SK-N-SH (cell line): ENCODE results near the gene FEV. TPM values are rescaled to one million over a fixed set of nuclear protein-coding genes. Genes with fewer than 3 reads are reported as not detected.

ENCODE experiments used
- CTCF ChIA-PET: fragments of 300-600, 350-600 bp; formaldehyde crosslinking; extraction: SDS; loops from one replicate; lab custom pipeline; 2021; lab: Yijun Ruan, JAX
- POLR2A ChIA-PET: fragments of 350-600 bp; sonication (Branson Sonifier 250); formaldehyde crosslinking; extraction: SDS; loops from one replicate; lab custom pipeline; 2020; ENCODE audit warnings: antibody characterized with exemption, inconsistent platforms; lab: Yijun Ruan, JAX
- DNase-seq: peaks from one replicate; pipeline ENCODE4 v3.0.0; 2012
- H2AFZ ChIP-seq: fragments of 200-600 bp; sonication (generic); 2 replicates; pipeline ENCODE4 v1.8.1; 2016; ENCODE audit warnings: antibody characterized with exemption, mild to moderate bottlenecking, low read depth
- H3F3A ChIP-seq: fragments of 200-600 bp; sonication (generic); replicated peaks from 2 replicates; pipeline ENCODE3; 2016; ENCODE audit warnings: antibody characterized with exemption, mild to moderate bottlenecking; ENCODE audit not compliant: insufficient read depth
- H3K27ac ChIP-seq, 2 experiments: fragments of 200-500 bp in 1 of 2; fragments of 200-600 bp in 1 of 2; sonication (Bioruptor generic) in 1 of 2; sonication (generic), shearing (Covaris generic) in 1 of 2; 2 replicates each; pipeline versions ENCODE4 v1.5.1 to v1.6.1; 2014 to 2016; ENCODE audit warnings: low read depth in 2 of 2, inconsistent platforms in 1 of 2, low read length in 1 of 2, mild to moderate bottlenecking in 1 of 2, mixed read lengths in 1 of 2
- H3K27me3 ChIP-seq: fragments of 200-600 bp; sonication (generic), shearing (Covaris generic); 2 replicates; pipeline ENCODE4 v1.6.1; 2016; ENCODE audit warnings: mixed run types; ENCODE audit not compliant: insufficient read depth
- H3K36me3 ChIP-seq, 2 experiments: fragments of 200-500 bp in 1 of 2; fragments of 200-600 bp in 1 of 2; sonication (Bioruptor generic) in 1 of 2; sonication (generic) in 1 of 2; replicated peaks in 1 of 2; 2 replicates each; pipeline versions ENCODE3 to v1.5.1; 2014 to 2016; ENCODE audit warnings: low read length in 1 of 2, mild to moderate bottlenecking in 1 of 2; ENCODE audit not compliant: insufficient read depth in 2 of 2, control insufficient read depth in 1 of 2
- H3K4me1 ChIP-seq, 2 experiments: fragments of 200-500 bp in 1 of 2; fragments of 200-600 bp in 1 of 2; sonication (Bioruptor generic) in 1 of 2; sonication (generic), shearing (Covaris generic) in 1 of 2; 2 replicates each; pipeline versions ENCODE4 v1.5.1 to v1.6.1; 2014 to 2016; ENCODE audit warnings: low read depth in 1 of 2, low read length in 1 of 2, mixed run types in 1 of 2; ENCODE audit not compliant: insufficient read depth in 2 of 2, control insufficient read depth in 1 of 2
- H3K4me2 ChIP-seq: fragments of 200-600 bp; sonication (generic), shearing (Covaris generic); 2 replicates; pipeline ENCODE4 v1.6.1; 2017; ENCODE audit warnings: mixed run types
- H3K4me3 ChIP-seq, 2 experiments: fragments of 200-500 bp in 1 of 2; fragments of 200-600 bp in 1 of 2; sonication (Bioruptor generic) in 1 of 2; sonication (generic), shearing (Covaris generic) in 1 of 2; 2 replicates each; pipeline versions ENCODE4 v1.5.1 to v1.8.1; 2014 to 2016; ENCODE audit warnings: low read depth in 2 of 2, inconsistent platforms in 1 of 2, low read length in 1 of 2, mild to moderate bottlenecking in 1 of 2, mixed read lengths in 1 of 2, moderate library complexity in 1 of 2
- H3K79me2 ChIP-seq: fragments of 200-600 bp; sonication (generic); 2 replicates; pipeline ENCODE4 v1.8.1; 2017; ENCODE audit warnings: mild to moderate bottlenecking; ENCODE audit not compliant: insufficient read depth
- H3K9ac ChIP-seq: fragments of 200-600 bp; sonication (generic); 2 replicates; pipeline ENCODE4 v1.6.1; 2017; ENCODE audit warnings: mixed run types
- H3K9me2 ChIP-seq: fragments of 200-600 bp; sonication (generic); 2 replicates; pipeline ENCODE4 v1.6.1; 2017; ENCODE audit warnings: mixed run types
- H3K9me3 ChIP-seq: fragments of 200-600 bp; sonication (generic); 2 replicates; pipeline ENCODE4 v1.6.1; 2017; ENCODE audit warnings: mixed run types, mild to moderate bottlenecking, moderate library complexity
- H4K20me1 ChIP-seq: fragments of 200-600 bp; sonication (generic); 2 replicates; pipeline ENCODE4 v1.6.1; 2017; ENCODE audit warnings: mild to moderate bottlenecking, mixed run types; ENCODE audit not compliant: insufficient read depth
- CHD2 ChIP-seq: fragments of 150-350 bp; IDR thresholded peaks from 2 replicates; pipeline ENCODE4 v1.6.1; 2018; ENCODE audit warnings: low read length; ENCODE audit not compliant: partially characterized antibody
- CTCF ChIP-seq: fragments of 200-600 bp; sonication (generic); IDR thresholded peaks from 2 replicates; pipeline ENCODE4 v1.6.1; 2017; ENCODE audit warnings: antibody characterized with exemption, mild to moderate bottlenecking, moderate library complexity
- ELF1 ChIP-seq: IDR thresholded peaks from 2 replicates; pipeline ENCODE4 v1.4.0; 2012
- FOSL2 ChIP-seq: IDR thresholded peaks from 2 replicates; pipeline ENCODE4 v1.4.0; 2012; ENCODE audit warnings: low read depth, mild to moderate bottlenecking, moderate library complexity, borderline replicate concordance
- JUND ChIP-seq: IDR thresholded peaks from 2 replicates; pipeline ENCODE4 v1.4.0; 2012
- MXI1 ChIP-seq: IDR thresholded peaks from 2 replicates; pipeline ENCODE4 v1.6.1; 2012; ENCODE audit warnings: mild to moderate bottlenecking, low read depth, low read length, improper control_type of control experiment
- RXRA ChIP-seq: IDR thresholded peaks from 2 replicates; pipeline ENCODE4 v1.4.0; 2012; ENCODE audit warnings: low read depth, mild to moderate bottlenecking, borderline replicate concordance
- SIN3A ChIP-seq: IDR thresholded peaks from 2 replicates; pipeline ENCODE4 v1.6.1; 2012; ENCODE audit warnings: low read depth, mild to moderate bottlenecking, low read length, moderate library complexity, borderline replicate concordance
- SMC3 ChIP-seq: IDR thresholded peaks from 2 replicates; pipeline ENCODE4 v1.6.1; 2012; ENCODE audit warnings: low read depth, low read length, improper control_type of control experiment
- TCF12 ChIP-seq: IDR thresholded peaks from 2 replicates; pipeline ENCODE4 v1.4.0; 2012
- USF1 ChIP-seq: IDR thresholded peaks from 2 replicates; pipeline ENCODE4 v1.4.0; 2012; ENCODE audit warnings: low read depth, borderline replicate concordance
- WGBS: methylation state at CpG from one replicate; pipeline ENCODE4 v1.1.6; 2017; ENCODE audit warnings: low lambda C conversion rate; 5-methylcytosine and 5-hydroxymethylcytosine counted together
- polyA plus RNA-seq, 3 experiments: library from polyadenylated mRNA; depleted of rRNA; stranded (reverse); fragments of >200 nt; gene quantifications; 2 replicates each; pipeline ENCODE4 v1.2.3, GENCODE V29; 2012
- TF ChIP-seq, protein P1 (sequence below): IDR thresholded peaks from 2 replicates; pipeline ENCODE4 v1.6.1; 2012; ENCODE audit warnings: mild to moderate bottlenecking, low read depth, low read length, moderate library complexity
- TF ChIP-seq, protein P2 (sequence below): IDR thresholded peaks from 2 replicates; pipeline ENCODE4; 2012

The FEV gene
- polyA plus RNA-seq, 1 of the 3 experiments (the other 2 are of a cell fraction), result 0.53 TPM

GRCh38 chr2:218962859-218963492, 22.0 kb downstream of the FEV start (continued):
- no peak for TF ChIP-seq FOSL2

DNA sequence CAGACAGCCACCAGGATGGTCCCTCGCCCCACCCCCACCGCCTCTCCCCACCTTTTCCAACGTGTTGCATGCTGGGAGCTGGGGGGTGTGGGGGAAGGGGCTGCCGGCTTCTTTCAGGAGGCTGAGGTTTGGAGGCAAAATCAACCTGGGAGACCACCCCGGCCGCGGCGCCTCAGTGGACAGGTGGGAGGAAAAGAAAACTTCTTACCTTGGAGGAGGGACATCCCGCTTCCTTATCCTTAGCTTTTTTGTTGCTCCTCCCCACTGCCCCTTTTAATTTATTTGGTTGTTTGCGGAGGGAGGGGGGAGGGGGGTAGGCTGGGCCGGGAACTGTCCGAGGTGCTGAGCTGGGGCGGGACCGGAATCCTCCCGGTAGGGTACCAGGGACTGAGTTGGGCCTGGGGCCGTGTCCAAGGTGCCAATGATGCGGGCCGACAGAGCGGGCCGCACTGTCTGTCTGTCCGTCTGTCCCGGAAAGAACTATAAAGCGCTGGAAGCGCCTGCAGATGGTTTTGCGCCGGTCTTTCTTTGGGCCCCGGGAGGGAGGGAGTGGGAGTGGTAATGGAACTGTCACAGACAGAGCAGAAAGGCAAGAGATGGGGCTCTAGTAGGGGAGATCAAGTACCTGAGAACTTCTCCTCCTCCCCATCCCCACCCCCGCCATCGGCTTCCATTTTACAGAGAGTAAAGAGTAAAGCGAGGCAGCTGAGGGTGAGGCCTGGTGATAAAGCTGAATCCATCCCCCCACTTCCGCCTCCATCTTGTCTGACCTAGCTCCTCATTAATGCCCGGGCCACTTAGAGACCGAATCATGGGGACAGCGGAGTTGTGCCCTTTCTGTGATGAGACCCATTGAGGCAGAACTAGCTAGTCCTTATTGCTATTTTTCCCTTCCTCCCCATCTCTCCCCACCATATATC, 23.1 kb downstream of the FEV start:
- peak; percentile 74 for DNase-seq
- Histone ChIP-seq H3K4me2 (peak overlapping the region; percentile 63; the same call in 1 of the 2 replicates), H3K79me2 (no peaks in the 10 kb centered on the region), H3K4me3 (peak overlapping the region in 1 of 2 experiments; percentile 63; a peak in 2 of 4 replicates), H3K27me3 (peaks cover 34% of the 10 kb centered on the region), H3K9me3 (no peaks in the 10 kb centered on the region), H3K9ac (no peak overlapping the region), H3K27ac (peak overlapping the region in 1 of 2 experiments; percentile 94; a peak in 2 of 4 replicates), H2AFZ (no peak overlapping the region), H3K4me1 (peaks cover 8 to 40% of the 10 kb centered on the region in 2 experiments; a peak in 2 of 4 replicates), H3K36me3 (no peaks in the 10 kb centered on the region), H3K9me2 (no peaks in the 10 kb centered on the region), H4K20me1 (no peaks in the 10 kb centered on the region), H3F3A (peaks cover 5% of the 10 kb centered on the region)
- ChIA-PET CTCF (interaction anchor here (0.6 to 13.5 kb wide), 12 partner anchors 17 to 1501 kb away, joined by 3 to 208 read pairs (median 4); partner anchors contain the start of gene FEV), POLR2A (interaction anchor here (0.6 to 4.1 kb wide), 8 partner anchors 21 to 268 kb away, joined by 3 to 21 read pairs (median 6); partner anchors contain the start of gene ANKZF1)
- TF ChIP-seq CHD2 (peak; percentile 93), SIN3A (no peak), MXI1 (peak; percentile 10; the same call in 1 of the 2 replicates)
- TF ChIP-seq, protein P1, sequence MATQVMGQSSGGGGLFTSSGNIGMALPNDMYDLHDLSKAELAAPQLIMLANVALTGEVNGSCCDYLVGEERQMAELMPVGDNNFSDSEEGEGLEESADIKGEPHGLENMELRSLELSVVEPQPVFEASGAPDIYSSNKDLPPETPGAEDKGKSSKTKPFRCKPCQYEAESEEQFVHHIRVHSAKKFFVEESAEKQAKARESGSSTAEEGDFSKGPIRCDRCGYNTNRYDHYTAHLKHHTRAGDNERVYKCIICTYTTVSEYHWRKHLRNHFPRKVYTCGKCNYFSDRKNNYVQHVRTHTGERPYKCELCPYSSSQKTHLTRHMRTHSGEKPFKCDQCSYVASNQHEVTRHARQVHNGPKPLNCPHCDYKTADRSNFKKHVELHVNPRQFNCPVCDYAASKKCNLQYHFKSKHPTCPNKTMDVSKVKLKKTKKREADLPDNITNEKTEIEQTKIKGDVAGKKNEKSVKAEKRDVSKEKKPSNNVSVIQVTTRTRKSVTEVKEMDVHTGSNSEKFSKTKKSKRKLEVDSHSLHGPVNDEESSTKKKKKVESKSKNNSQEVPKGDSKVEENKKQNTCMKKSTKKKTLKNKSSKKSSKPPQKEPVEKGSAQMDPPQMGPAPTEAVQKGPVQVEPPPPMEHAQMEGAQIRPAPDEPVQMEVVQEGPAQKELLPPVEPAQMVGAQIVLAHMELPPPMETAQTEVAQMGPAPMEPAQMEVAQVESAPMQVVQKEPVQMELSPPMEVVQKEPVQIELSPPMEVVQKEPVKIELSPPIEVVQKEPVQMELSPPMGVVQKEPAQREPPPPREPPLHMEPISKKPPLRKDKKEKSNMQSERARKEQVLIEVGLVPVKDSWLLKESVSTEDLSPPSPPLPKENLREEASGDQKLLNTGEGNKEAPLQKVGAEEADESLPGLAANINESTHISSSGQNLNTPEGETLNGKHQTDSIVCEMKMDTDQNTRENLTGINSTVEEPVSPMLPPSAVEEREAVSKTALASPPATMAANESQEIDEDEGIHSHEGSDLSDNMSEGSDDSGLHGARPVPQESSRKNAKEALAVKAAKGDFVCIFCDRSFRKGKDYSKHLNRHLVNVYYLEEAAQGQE, result peak; percentile 93
- 6% methylated on average over 30 of the region's 34 CpGs for WGBS

DNA sequence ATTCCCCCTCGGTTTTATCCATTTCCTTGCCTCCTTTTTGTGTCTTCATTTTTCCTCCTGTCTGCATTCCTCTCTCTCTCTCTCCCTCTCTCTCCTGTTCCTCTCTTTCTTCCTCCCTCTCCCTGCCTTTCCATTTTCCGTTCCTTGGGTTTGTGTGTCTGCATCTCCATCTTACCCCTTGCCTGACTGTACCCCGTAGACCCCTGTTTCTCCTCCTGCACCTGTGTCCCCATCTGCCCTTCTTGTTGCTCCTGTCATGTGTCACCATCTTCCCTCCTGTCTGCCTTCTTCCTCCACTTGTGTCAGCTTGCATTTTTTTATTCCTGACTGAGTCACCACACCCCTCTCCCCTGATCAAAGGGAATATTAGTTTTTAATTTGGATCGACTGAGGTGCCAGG, 23.8 kb downstream of the FEV start:
- no peak for DNase-seq
- H3K9me3 ChIP-seq, result no peaks in the 10 kb centered on the region
- peaks cover 8 to 40% of the 10 kb centered on the region in 2 experiments; a peak in 2 of 4 replicates for H3K4me1 ChIP-seq
- H4K20me1 ChIP-seq, result no peaks in the 10 kb centered on the region
- H2AFZ ChIP-seq, result no peak overlapping the region
- no peak overlapping the region for H3K4me2 ChIP-seq
- H3F3A ChIP-seq, result peaks cover 5% of the 10 kb centered on the region
- peak overlapping the region in 1 of 2 experiments; percentile 94; a peak in 2 of 4 replicates for H3K27ac ChIP-seq
- ChIA-PET POLR2A (interaction anchor here (0.6 to 1.9 kb wide), 7 partner anchors 34 to 269 kb away, joined by 3 to 7 read pairs (median 3); partner anchors contain the start of gene ANKZF1), CTCF (interaction anchor here (0.6 to 13.5 kb wide), 10 partner anchors 18 to 1501 kb away, joined by 3 to 208 read pairs (median 4); partner anchors contain the start of gene FEV)
- no peaks in the 10 kb centered on the region for H3K36me3 ChIP-seq
- peaks cover 37% of the 10 kb centered on the region for H3K27me3 ChIP-seq
- H3K9ac ChIP-seq, result no peak overlapping the region
- H3K79me2 ChIP-seq, result no peaks in the 10 kb centered on the region
- WGBS, result 2% methylated on average over 4 of the region's 4 CpGs
- H3K4me3 ChIP-seq, result peak overlapping the region in 1 of 2 experiments; percentile 63; a peak in 2 of 4 replicates
- no peaks in the 10 kb centered on the region for H3K9me2 ChIP-seq
- TF ChIP-seq ELF1, result no peak
- no peak for TF ChIP-seq MXI1
- TF ChIP-seq, protein P2, sequence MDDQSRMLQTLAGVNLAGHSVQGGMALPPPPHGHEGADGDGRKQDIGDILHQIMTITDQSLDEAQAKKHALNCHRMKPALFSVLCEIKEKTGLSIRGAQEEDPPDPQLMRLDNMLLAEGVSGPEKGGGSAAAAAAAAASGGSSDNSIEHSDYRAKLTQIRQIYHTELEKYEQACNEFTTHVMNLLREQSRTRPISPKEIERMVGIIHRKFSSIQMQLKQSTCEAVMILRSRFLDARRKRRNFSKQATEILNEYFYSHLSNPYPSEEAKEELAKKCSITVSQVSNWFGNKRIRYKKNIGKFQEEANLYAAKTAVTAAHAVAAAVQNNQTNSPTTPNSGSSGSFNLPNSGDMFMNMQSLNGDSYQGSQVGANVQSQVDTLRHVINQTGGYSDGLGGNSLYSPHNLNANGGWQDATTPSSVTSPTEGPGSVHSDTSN, result no peak
- no peak for TF ChIP-seq FOSL2
- TF ChIP-seq JUND, result no peak
- TF ChIP-seq TCF12, result no peak
- no peak for TF ChIP-seq CTCF
- TF ChIP-seq SMC3, result no peak
- no peak for TF ChIP-seq RXRA
- TF ChIP-seq USF1, result no peak
